ENCODE measurements around the gene CADM2. TPM values are rescaled to one million over a fixed set of nuclear protein-coding genes. Genes with fewer than 3 reads are reported as not detected.

The CADM2 gene
- total and polyA plus RNA-seq, 2 experiments from 2014 or later: 13.3 to 47.5 TPM

DNA sequence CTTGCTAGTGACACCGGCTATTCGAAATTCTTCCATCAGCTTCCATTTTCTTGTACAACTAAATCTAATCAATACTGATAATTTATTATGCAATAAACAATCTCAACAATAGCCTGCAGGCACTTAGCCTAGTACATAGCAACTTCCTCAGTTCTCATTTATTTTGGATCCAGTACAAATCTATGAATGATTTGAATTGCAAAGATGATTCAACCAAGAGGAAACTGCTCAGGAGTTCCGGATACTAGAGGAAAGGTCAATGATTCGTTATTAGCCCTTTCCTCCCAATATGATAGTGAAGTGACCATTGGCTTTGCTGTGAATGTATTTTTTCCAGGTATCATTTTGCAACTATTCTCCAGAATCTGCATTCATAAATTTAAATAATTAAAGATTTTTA is 827.0 kb downstream of the CADM2 start:
- Mint-ChIP-seq H3K27ac (no peak overlapping the region), H3K4me3 (no peak overlapping the region), H3K36me3 (ENCODE audit: low read depth) (no peaks in the 10 kb centered on the region), H3K4me1 (peaks cover 7% of the 10 kb centered on the region; the same call in 2 of the 3 replicates), H3K27me3 (ENCODE audit: insufficient read depth, low read depth, poor library complexity) (no peaks in the 10 kb centered on the region), H3K9me3 (no peaks in the 10 kb centered on the region)
- H3K79me2 ChIP-seq (replicated peaks; ENCODE audit: insufficient read depth): no peaks in the 10 kb centered on the region
- H3K27ac ChIP-seq (ENCODE audit: low read depth): no peak overlapping the region
- H3F3A ChIP-seq (replicated peaks; ENCODE audit: low read depth): no peaks in the 10 kb centered on the region
- TF ChIP-seq STAT1 (IDR thresholded peaks at IDR 0.05; ENCODE audit: unreplicated experiment) (no peak), REST (IDR thresholded peaks at IDR 0.05; ENCODE audit: unreplicated experiment) (no peak), ZNF114 (CRISPR knock-in tag; IDR thresholded peaks at IDR 0.05) (no peak), CTCF (conservative IDR thresholded peaks at IDR 0.05; ENCODE audit: low read depth in 2 of 2) (no peak), EZH2phosphoT487 (IDR thresholded peaks at IDR 0.05; ENCODE audit: unreplicated experiment) (no peak), EZH2 (IDR thresholded peaks at IDR 0.05; ENCODE audit: low read depth, unreplicated experiment) (no peak), NANOG (IDR thresholded peaks at IDR 0.05; ENCODE audit: borderline replicate concordance) (no peak), ZNF331 (CRISPR knock-in tag; IDR thresholded peaks at IDR 0.05; ENCODE audit: low read depth) (no peak), JUNB (IDR thresholded peaks at IDR 0.05; ENCODE audit: unreplicated experiment) (no peak), POLR2AphosphoS5 (IDR thresholded peaks at IDR 0.05; ENCODE audit: low read depth) (no peak), CREB1 (CRISPR knock-in tag; IDR thresholded peaks at IDR 0.05; ENCODE audit: low read depth) (no peak)
- TF ChIP-seq, protein P1, sequence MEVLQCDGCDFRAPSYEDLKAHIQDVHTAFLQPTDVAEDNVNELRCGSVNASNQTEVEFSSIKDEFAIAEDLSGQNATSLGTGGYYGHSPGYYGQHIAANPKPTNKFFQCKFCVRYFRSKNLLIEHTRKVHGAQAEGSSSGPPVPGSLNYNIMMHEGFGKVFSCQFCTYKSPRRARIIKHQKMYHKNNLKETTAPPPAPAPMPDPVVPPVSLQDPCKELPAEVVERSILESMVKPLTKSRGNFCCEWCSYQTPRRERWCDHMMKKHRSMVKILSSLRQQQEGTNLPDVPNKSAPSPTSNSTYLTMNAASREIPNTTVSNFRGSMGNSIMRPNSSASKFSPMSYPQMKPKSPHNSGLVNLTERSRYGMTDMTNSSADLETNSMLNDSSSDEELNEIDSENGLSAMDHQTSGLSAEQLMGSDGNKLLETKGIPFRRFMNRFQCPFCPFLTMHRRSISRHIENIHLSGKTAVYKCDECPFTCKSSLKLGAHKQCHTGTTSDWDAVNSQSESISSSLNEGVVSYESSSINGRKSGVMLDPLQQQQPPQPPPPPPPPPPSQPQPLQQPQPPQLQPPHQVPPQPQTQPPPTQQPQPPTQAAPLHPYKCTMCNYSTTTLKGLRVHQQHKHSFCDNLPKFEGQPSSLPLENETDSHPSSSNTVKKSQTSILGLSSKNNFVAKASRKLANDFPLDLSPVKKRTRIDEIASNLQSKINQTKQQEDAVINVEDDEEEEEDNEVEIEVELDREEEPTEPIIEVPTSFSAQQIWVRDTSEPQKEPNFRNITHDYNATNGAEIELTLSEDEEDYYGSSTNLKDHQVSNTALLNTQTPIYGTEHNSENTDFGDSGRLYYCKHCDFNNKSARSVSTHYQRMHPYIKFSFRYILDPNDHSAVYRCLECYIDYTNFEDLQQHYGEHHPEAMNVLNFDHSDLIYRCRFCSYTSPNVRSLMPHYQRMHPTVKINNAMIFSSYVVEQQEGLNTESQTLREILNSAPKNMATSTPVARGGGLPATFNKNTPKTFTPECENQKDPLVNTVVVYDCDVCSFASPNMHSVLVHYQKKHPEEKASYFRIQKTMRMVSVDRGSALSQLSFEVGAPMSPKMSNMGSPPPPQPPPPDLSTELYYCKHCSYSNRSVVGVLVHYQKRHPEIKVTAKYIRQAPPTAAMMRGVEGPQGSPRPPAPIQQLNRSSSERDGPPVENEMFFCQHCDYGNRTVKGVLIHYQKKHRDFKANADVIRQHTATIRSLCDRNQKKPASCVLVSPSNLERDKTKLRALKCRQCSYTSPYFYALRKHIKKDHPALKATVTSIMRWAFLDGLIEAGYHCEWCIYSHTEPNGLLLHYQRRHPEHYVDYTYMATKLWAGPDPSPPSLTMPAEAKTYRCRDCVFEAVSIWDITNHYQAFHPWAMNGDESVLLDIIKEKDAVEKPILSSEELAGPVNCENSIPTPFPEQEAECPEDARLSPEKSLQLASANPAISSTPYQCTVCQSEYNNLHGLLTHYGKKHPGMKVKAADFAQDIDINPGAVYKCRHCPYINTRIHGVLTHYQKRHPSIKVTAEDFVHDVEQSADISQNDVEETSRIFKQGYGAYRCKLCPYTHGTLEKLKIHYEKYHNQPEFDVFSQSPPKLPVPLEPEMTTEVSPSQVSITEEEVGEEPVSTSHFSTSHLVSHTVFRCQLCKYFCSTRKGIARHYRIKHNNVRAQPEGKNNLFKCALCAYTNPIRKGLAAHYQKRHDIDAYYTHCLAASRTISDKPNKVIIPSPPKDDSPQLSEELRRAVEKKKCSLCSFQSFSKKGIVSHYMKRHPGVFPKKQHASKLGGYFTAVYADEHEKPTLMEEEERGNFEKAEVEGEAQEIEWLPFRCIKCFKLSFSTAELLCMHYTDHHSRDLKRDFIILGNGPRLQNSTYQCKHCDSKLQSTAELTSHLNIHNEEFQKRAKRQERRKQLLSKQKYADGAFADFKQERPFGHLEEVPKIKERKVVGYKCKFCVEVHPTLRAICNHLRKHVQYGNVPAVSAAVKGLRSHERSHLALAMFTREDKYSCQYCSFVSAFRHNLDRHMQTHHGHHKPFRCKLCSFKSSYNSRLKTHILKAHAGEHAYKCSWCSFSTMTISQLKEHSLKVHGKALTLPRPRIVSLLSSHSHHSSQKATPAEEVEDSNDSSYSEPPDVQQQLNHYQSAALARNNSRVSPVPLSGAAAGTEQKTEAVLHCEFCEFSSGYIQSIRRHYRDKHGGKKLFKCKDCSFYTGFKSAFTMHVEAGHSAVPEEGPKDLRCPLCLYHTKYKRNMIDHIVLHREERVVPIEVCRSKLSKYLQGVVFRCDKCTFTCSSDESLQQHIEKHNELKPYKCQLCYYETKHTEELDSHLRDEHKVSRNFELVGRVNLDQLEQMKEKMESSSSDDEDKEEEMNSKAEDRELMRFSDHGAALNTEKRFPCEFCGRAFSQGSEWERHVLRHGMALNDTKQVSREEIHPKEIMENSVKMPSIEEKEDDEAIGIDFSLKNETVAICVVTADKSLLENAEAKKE (CRISPR knock-in tag; IDR thresholded peaks at IDR 0.05): no peak
- TF ChIP-seq, protein P2, sequence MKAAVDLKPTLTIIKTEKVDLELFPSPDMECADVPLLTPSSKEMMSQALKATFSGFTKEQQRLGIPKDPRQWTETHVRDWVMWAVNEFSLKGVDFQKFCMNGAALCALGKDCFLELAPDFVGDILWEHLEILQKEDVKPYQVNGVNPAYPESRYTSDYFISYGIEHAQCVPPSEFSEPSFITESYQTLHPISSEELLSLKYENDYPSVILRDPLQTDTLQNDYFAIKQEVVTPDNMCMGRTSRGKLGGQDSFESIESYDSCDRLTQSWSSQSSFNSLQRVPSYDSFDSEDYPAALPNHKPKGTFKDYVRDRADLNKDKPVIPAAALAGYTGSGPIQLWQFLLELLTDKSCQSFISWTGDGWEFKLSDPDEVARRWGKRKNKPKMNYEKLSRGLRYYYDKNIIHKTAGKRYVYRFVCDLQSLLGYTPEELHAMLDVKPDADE (IDR thresholded peaks at IDR 0.05): no peak
- H3K4me3 ChIP-seq: no peak overlapping the region
- H3K4me2 ChIP-seq: no peak overlapping the region
- ATAC-seq (no peak), DNase-seq (ENCODE audit: low spot score) (no peak)
- no peaks in the 10 kb centered on the region for H3K36me3 ChIP-seq (ENCODE audit: insufficient read depth)
- H3K4me1 ChIP-seq (ENCODE audit: insufficient read depth): peaks cover 3% of the 10 kb centered on the region; the same call in 1 of the 2 replicates
- H3K27me3 ChIP-seq (ENCODE audit: insufficient read depth): no peaks in the 10 kb centered on the region
- H3K9me2 ChIP-seq (ENCODE audit: insufficient read depth): no peaks in the 10 kb centered on the region; the same call in 1 of the 2 replicates
- no peak overlapping the region for H2AFZ ChIP-seq
- H4K20me1 ChIP-seq (replicated peaks; ENCODE audit: insufficient read depth): no peaks in the 10 kb centered on the region
